PC-3 (cell line): ENCODE data around the gene ERICH4. TPM values are rescaled to one million over a fixed set of nuclear protein-coding genes. Genes with fewer than 3 reads are reported as not detected.
A peak's percentile ranks its signal among the peaks of the same experiment; 100 is the strongest.

ENCODE experiments used
- ATAC-seq: fragments of 200-7000 bp; cut with Tn5 transposase; 2 replicates; pipeline ENCODE4 v1.9.1; 2020; ENCODE audit warnings: mild to moderate bottlenecking, moderate library complexity
- BruUV-seq: library from RNA; stranded (reverse); fragments of 400-500 nt; replicated peaks from 2 replicates; lab custom pipeline; 2021; lab: Mats Ljungman, UMichigan
- CTCF ChIA-PET: fragments of 300-600 bp; sonication (Branson Sonifier 250); formaldehyde crosslinking; loops from one replicate; lab custom pipeline; 2022; ENCODE audit warnings: antibody characterized with exemption; lab: Charles Lee
- POLR2A ChIA-PET: fragments of 300-600 bp; sonication (Branson Sonifier 250); formaldehyde crosslinking; loops from one replicate; lab custom pipeline; 2022; ENCODE audit warnings: antibody characterized with exemption; ENCODE audit not compliant: unreplicated experiment; lab: Charles Lee
- DNase-seq: peaks from one replicate; pipeline ENCODE4 v3.0.0-alpha.2; 2015
- H2AFZ ChIP-seq: fragments of 300-600 bp; sonication (generic); 2 replicates; pipeline ENCODE4 v1.6.0; 2016; ENCODE audit warnings: antibody characterized with exemption, low read length
- H3F3A ChIP-seq: fragments of 300-600 bp; sonication (generic); one replicate; pipeline ENCODE4 v1.6.0; 2017; ENCODE audit warnings: antibody characterized with exemption, low read length, control low read depth, mild to moderate bottlenecking; ENCODE audit not compliant: unreplicated experiment
- H3K27ac ChIP-seq: fragments of 300-600 bp; sonication (generic); 2 replicates; pipeline ENCODE4 v1.5.1; 2016; ENCODE audit warnings: mild to moderate bottlenecking, low read length
- H3K27me3 ChIP-seq: fragments of 300-600 bp; sonication (generic); 2 replicates; pipeline ENCODE4 v1.6.1; 2016; ENCODE audit warnings: low read length, mixed read lengths
- H3K36me3 ChIP-seq: fragments of 300-600 bp; sonication (generic); 2 replicates; pipeline ENCODE4 v1.6.1; 2016; ENCODE audit warnings: low read depth, mixed run types, low read length, mixed read lengths
- H3K4me1 ChIP-seq: fragments of 300-600 bp; sonication (generic); 2 replicates; pipeline ENCODE4 v1.5.1; 2016; ENCODE audit warnings: low read length; ENCODE audit not compliant: insufficient read depth
- H3K4me2 ChIP-seq: fragments of 300-600 bp; sonication (generic); 2 replicates; pipeline ENCODE4 v1.6.0; 2016; ENCODE audit warnings: low read length
- H3K4me3 ChIP-seq: fragments of 300-600 bp; sonication (generic); 2 replicates; pipeline ENCODE4 v1.5.1; 2016; ENCODE audit warnings: mild to moderate bottlenecking, low read length, mixed read lengths
- H3K79me2 ChIP-seq: fragments of 300-600 bp; sonication (generic); 2 replicates; pipeline ENCODE4 v1.6.1; 2017; ENCODE audit warnings: low read length, mixed read lengths
- H3K9ac ChIP-seq: fragments of 300-600 bp; sonication (generic); 2 replicates; pipeline ENCODE4 v1.6.0; 2016; ENCODE audit warnings: mild to moderate bottlenecking, low read length
- H3K9me2 ChIP-seq: fragments of 300-600 bp; sonication (generic); replicated peaks from 2 replicates; pipeline ENCODE4 v1.6.1; 2016; ENCODE audit warnings: mixed run types, low read length, mixed read lengths
- H3K9me3 ChIP-seq: fragments of 300-600 bp; sonication (generic); 2 replicates; pipeline ENCODE4 v1.6.1; 2016; ENCODE audit warnings: low read length, mixed read lengths
- H4K20me1 ChIP-seq: fragments of 300-600 bp; sonication (generic); 2 replicates; pipeline ENCODE4 v1.6.1; 2016; ENCODE audit warnings: low read length, mixed read lengths
- CTCF ChIP-seq: fragments of 300-600 bp; sonication (generic); conservative IDR thresholded peaks from 2 replicates; pipeline ENCODE4 v1.5.1; 2017; ENCODE audit warnings: antibody characterized with exemption, low read depth, mild to moderate bottlenecking, low read length
- EZH2 ChIP-seq: fragments of 300-600 bp; sonication (generic); IDR thresholded peaks from one replicate; pipeline ENCODE4 v1.6.1; 2017; ENCODE audit warnings: antibody characterized with exemption, mild to moderate bottlenecking, low read length; ENCODE audit not compliant: unreplicated experiment
- EZH2phosphoT487 ChIP-seq: fragments of 300-600 bp; sonication (generic); IDR thresholded peaks from 2 replicates; pipeline ENCODE4 v1.6.1; 2018; ENCODE audit warnings: mild to moderate bottlenecking, antibody characterized with exemption, low read length, borderline replicate concordance
- intact Hi-C: fragments of 100-400 bp; cut with micrococcal nuclease; formaldehyde crosslinking; loops from 2 replicates; pipeline ENCODE4 v1.9.0; 2023
- total RNA-seq: library from RNA; depleted of rRNA; stranded (reverse); fragments of >200 nt; gene quantifications from 2 replicates; pipeline ENCODE4 v1.2.3, GENCODE V29; 2014

The ERICH4 gene
- total RNA-seq, 1 experiment from 2014 or later: not detected

- BruUV-seq: TSS peak; percentile 80
- TF ChIP-seq CTCF: no peak
Measured at GRCh38 chr19:41397086-41398049, 45.6 kb upstream of the ERICH4 start, which contains the start of the genes BCKDHA and EXOSC5. TSS of gene BCKDHA (plus strand) at chr19:41397818. CDS start at chr19:41397828, 10 bp downstream. TSS of gene EXOSC5 (minus strand) at chr19:41397359. CDS start at chr19:41397328, 31 bp downstream.

DNA sequence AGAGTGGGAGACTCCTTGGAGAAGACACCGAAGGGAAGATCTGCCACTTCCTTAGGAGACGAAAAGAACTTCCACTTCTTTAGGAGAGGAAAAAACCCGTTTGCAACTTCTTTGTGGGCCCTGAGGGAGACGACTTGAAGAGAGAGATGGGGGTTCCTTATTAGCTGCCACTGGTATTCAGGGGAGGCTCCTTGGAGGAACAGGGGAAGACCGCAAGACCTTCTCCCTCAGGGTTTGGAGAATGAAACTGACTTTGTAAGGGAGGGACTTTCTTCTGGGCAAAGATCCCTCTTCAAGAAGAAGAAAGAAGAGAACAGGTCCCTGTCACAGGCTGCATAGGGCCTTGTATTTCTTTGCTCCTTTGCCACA is 44.9 kb upstream of the ERICH4 start:
- no peaks in the 10 kb centered on the region for H3K36me3 ChIP-seq
- H3K9me2 ChIP-seq: no peaks in the 10 kb centered on the region
- peaks cover 36% of the 10 kb centered on the region for H3K79me2 ChIP-seq
- H4K20me1 ChIP-seq: no peaks in the 10 kb centered on the region
- ChIA-PET POLR2A (no interaction called here), CTCF (no interaction called here)
- H3K4me3 ChIP-seq: peak overlapping the region; percentile 96
- peak overlapping the region; percentile 75 for H3K27ac ChIP-seq
- H3K9ac ChIP-seq: peak overlapping the region; percentile 97
- no peak for DNase-seq
- no peak for ATAC-seq
- TF ChIP-seq EZH2phosphoT487 (no peak), EZH2 (no peak), CTCF (no peak)
- H3K4me1 ChIP-seq: peaks cover 10% of the 10 kb centered on the region; the same call in 1 of the 2 replicates
- intact Hi-C loops: no loop called here
- BruUV-seq: TSS peak; percentile 67
- no peaks in the 10 kb centered on the region for H3F3A ChIP-seq
- peak overlapping the region; percentile 81 for H2AFZ ChIP-seq
- H3K4me2 ChIP-seq: peak overlapping the region; percentile 95
- H3K9me3 ChIP-seq: no peaks in the 10 kb centered on the region
- H3K27me3 ChIP-seq: no peaks in the 10 kb centered on the region

More at GRCh38 chr19:41397086-41398049, 45.6 kb upstream of the ERICH4 start, which contains the start of the genes BCKDHA and EXOSC5:
- H3K27ac ChIP-seq: peak within 1 kb of the TSS; percentile 75
- peak within 1 kb of the TSS; percentile 96 for H3K4me2 ChIP-seq
- H4K20me1 ChIP-seq: no peaks in the 10 kb centered on the region
- H3F3A ChIP-seq: no peaks in the 10 kb centered on the region
- H3K36me3 ChIP-seq: no peaks in the 10 kb centered on the region
- no peaks in the 10 kb centered on the region for H3K27me3 ChIP-seq
- no peaks in the 10 kb centered on the region for H3K9me3 ChIP-seq
- peaks cover 36% of the 10 kb centered on the region for H3K79me2 ChIP-seq
- peak within 1 kb of the TSS; percentile 96 for H3K4me3 ChIP-seq
- no peaks in the 10 kb centered on the region for H3K9me2 ChIP-seq
- H3K4me1 ChIP-seq: peaks cover 10% of the 10 kb centered on the region; the same call in 1 of the 2 replicates
- H3K9ac ChIP-seq: peak within 1 kb of the TSS; percentile 97
- peak within 1 kb of the TSS; percentile 81 for H2AFZ ChIP-seq
- POLR2A ChIA-PET: no interaction called here
- DNase-seq: peak; percentile 98
- CTCF ChIA-PET: no interaction called here
- ATAC-seq: peak; percentile 95
- intact Hi-C loops: no loop called here

DNA sequence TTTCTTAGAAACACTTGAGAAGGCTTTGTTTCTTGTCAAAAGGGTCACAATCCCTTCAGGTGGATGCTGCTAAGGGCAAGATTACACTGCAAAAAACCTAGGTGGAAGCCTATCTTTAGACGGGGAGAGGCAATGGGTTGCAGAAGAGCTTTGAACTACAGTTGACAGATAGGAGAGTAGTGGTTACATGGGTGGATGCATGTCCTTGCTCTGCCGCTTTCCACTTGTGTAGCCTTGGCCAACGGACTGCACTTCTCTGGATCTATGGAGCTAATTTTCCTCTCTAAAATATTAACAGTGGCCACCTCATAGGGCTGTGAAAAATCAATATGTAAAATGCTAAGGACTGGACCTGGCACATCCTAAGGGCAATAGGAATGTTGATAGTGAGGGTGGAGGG is 44.4 kb upstream of the ERICH4 start:
- Histone ChIP-seq H3K4me1 (peaks cover 10% of the 10 kb centered on the region; the same call in 1 of the 2 replicates), H3K4me3 (peak overlapping the region; percentile 96), H3K9ac (peak overlapping the region; percentile 97), H3K36me3 (no peaks in the 10 kb centered on the region), H3K79me2 (peaks cover 36% of the 10 kb centered on the region), H3K4me2 (peak overlapping the region; percentile 95), H4K20me1 (no peaks in the 10 kb centered on the region), H2AFZ (no peak overlapping the region), H3K9me3 (no peaks in the 10 kb centered on the region), H3F3A (no peaks in the 10 kb centered on the region), H3K27ac (no peak overlapping the region), H3K9me2 (no peaks in the 10 kb centered on the region), H3K27me3 (no peaks in the 10 kb centered on the region)
- ATAC-seq: no peak
- POLR2A ChIA-PET: no interaction called here
- intact Hi-C loops: no loop called here
- TF ChIP-seq CTCF (no peak), EZH2phosphoT487 (no peak), EZH2 (no peak)
- DNase-seq: no peak
- no TSS peak for BruUV-seq
- CTCF ChIA-PET: interaction anchor here (0.5 kb wide), 1 partner anchor 73 kb away, joined by 7 read pairs; no protein-coding TSS in a partner anchor
